ENCODE results near the gene PLPP7.

The PLPP7 gene

DNA sequence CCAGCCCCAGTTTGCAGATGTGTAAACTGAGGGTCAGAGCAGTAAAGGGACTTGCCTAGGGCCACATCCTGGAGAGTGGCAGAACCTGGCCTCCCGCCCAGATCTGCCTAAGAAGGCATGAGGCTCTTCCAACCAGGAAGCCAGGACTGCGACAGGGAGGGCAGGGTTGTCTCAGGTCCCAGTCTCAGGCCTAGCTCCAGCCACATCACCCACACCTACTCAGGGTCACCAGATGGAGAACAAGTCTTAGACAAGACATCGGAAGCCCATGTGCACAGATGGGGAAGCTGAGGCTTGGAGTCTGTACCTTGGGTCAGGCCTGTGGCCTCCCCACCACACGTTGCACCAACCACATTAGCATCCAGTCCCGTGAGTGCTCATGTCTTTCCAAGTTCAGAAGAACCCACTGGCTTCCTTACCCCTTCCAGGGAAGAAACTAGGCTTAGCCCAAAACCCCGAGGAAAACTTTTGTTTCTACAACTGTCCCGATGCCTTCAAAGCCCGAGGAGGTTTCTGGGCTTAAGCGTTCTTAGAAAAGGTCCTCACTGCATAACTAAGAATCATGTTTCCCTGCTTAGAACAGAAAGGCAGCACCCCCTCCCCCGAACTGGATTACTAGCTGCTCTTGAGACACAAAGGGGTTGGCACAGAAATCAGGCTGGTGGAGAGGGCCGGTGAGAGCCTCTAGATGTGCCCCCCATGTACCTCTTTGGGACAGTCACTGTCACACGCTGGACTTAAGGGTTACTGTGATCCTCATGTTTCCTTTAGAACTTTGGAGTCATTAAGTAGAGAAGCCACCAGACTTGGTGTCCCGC, 15.5 kb upstream of the PLPP7 start:
- ChIA-PET CTCF (interaction anchor here (0.9 to 2.5 kb wide), 12 partner anchors 9 to 99 kb away, joined by 3 to 19 read pairs (median 3); no protein-coding TSS in a partner anchor), POLR2A (no interaction called here)
- TF ChIP-seq CTCF (IDR thresholded peaks at IDR 0.05; ENCODE audit: control extremely low read depth, extremely low read depth, low read depth, missing control alignments) = no peak
- DNase-seq (ENCODE audit: extremely low spot score) = no peak

DNA sequence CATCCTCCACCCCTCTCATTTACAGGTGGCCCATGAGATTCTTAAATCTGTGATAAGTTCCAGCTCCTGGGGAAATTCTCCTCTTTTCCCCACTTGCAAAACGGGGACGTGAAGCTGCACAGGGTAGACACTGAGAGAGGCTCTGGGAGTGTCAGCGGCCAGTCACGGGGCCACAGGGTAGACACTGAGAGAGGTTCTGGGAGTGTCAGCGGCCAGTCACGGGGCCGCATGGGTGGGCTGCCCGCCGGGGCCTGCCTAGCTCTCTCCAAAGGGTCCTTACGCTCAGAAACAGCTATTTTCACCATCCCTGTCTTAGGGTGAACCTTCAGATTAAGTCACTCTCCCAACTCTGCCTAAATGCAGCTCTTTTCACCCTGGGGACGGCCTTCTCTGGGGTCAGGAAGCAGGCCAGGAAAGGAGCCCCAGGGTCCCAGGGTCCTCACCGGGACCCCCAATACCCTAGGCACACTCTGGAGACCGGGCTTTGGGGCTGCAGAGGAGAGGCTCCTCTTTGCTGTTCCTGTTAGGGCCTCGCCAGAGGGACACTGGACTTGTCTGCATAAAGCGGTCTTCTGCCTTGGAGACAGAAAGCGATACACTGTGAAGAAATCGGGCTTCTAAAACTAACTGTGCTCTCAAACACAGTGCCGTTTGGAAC, 14.7 kb upstream of the PLPP7 start:
- ChIA-PET CTCF (interaction anchor here (1.0 to 2.5 kb wide), 10 partner anchors 9 to 97 kb away, joined by 3 to 19 read pairs (median 4); no protein-coding TSS in a partner anchor), POLR2A (no interaction called here)
- no peak for DNase-seq (ENCODE audit: extremely low spot score)
- no peak for TF ChIP-seq CTCF (IDR thresholded peaks at IDR 0.05; ENCODE audit: control extremely low read depth, extremely low read depth, low read depth, missing control alignments)

DNA sequence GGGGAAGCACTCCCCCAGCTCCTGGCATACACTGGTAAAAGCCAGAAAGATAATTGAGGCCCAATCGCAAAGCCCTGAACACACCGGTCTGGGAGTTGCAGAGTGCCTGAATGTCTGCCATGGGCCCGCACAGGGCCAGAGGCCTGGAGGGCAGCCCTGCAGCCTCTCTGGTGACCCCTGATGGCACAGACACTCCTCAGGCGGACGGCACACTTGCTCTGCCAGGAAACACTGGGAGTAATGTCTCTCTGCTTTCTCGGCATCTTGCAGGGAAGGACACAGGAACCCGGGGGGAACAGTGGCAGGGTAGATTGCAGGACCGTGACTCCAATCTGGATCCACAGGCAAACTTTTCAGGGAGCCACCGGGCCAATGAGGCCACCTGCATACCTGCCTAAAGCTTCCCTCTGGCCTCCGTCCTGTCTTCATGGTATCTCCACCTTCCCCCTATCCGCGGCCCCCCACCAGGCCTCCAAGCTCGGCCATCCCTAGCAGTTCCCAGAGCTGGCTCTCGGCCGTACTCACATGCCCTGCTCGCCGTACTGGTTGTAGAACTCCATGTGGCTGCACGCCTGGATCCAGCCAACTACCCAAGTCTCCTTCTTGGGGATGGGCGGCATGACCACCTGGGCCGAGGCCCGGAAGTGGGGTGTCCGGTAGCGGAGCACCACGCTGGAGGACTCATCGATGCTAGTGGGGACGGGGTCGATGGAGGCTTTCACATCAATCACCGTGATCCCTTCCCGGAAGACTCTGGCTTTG, 14.0 kb upstream of the PLPP7 start:
- peak; percentile 38 for TF ChIP-seq CTCF (IDR thresholded peaks at IDR 0.05; ENCODE audit: control extremely low read depth, extremely low read depth, low read depth, missing control alignments)
- ChIA-PET POLR2A (no interaction called here), CTCF (interaction anchor here (1.0 to 2.5 kb wide), 10 partner anchors 8 to 97 kb away, joined by 3 to 19 read pairs (median 3); partner anchors contain the start of gene PLPP7)
- DNase-seq (ENCODE audit: extremely low spot score) = peak; percentile 61

DNA sequence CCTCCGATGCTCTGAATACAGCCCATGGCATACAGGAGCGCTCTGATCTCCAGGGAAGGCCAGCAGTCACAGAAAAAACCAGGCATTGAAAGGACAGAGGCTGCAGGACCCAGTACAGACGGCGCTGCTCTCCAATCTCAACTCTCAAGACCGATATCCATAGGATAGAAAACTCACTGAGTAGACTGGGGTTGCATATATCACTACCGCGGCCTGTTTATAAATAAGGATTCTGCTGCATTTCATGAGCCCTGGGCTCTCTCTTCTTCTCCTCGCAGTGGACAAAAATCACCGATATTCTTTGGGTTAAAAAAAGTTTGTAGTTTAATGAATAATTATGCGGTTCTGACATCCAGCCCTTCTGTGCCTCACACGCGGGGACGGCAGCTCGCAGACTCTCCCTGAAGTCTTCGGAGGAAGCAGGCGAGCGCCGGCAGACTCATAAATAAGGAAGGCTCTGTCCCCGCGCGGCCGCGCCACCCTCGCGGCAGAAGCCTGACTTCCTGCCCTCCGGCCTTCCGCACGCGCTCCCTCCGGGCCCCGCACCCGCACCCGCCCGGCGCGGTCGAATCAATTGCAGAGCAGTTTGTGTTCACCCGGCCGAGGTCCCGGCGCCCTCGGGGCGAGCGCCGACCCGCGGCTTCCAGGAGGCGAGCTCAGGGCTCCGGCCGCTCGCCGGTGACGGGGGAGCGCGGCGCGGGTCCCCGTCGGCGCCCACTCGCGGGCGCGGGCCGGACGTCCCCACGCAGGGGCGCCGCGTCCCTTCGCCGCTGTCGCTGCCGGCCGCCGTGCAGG, 13.2 kb upstream of the PLPP7 start, which contains the start of gene FAM78A:
TSS of gene FAM78A (minus strand) at position 417 of the 795 bp plus-strand sequence. CDS start at position 86, 331 bp downstream.
- CTCF ChIA-PET = interaction anchor here (0.9 to 1.3 kb wide), 4 partner anchors 9 to 99 kb away, joined by 3 to 4 read pairs (median 3); partner anchors contain the start of gene PLPP7
- TF ChIP-seq CTCF (IDR thresholded peaks at IDR 0.05; ENCODE audit: control extremely low read depth, extremely low read depth, low read depth, missing control alignments) = peak; percentile 15
- POLR2A ChIA-PET = no interaction called here
- no peak for DNase-seq (ENCODE audit: extremely low spot score)

GRCh38 chr9:131276891-131277286, 12.6 kb upstream of the PLPP7 start:
- ChIA-PET POLR2A (no interaction called here), CTCF (interaction anchor here (0.9 to 1.3 kb wide), 4 partner anchors 9 to 99 kb away, joined by 3 to 4 read pairs (median 3); partner anchors contain the start of gene PLPP7)
- DNase-seq (ENCODE audit: extremely low spot score) = no peak
- no peak for TF ChIP-seq CTCF (IDR thresholded peaks at IDR 0.05; ENCODE audit: control extremely low read depth, extremely low read depth, low read depth, missing control alignments)

Data from GM10248 (cell line).